ENCODE results near the gene VTI1A. TPM values are rescaled to one million over a fixed set of nuclear protein-coding genes. Genes with fewer than 3 reads are reported as not detected.
A peak's percentile ranks its signal among the peaks of the same experiment; 100 is the strongest.

Gene VTI1A
- total and polyA plus RNA-seq, 9 of the 15 experiments (the other 6 are each of a cell fraction or from before 2014, with no cell fraction given): 9.3 to 21.4 (median 16.0) TPM

DNA sequence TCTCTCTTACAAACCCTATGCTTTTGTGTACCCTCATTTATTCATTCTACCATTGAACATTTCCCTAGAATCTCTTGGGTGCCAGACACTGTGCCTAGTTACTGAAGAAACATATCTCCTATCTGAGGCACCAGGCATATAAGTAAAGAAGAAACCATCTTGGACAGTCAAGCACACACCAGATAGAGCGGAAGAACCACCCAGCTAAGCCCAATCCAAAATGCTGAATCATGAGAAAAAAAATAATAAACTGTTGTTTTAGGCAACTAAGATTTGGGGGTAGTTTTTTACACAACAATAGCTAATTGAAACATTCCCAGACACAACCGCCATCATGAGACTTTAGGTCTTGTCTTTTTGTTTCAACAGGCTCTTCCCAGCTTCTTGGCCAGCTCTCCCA lies 400.8 kb downstream of the VTI1A start (continued):
- TF ChIP-seq, protein P1, sequence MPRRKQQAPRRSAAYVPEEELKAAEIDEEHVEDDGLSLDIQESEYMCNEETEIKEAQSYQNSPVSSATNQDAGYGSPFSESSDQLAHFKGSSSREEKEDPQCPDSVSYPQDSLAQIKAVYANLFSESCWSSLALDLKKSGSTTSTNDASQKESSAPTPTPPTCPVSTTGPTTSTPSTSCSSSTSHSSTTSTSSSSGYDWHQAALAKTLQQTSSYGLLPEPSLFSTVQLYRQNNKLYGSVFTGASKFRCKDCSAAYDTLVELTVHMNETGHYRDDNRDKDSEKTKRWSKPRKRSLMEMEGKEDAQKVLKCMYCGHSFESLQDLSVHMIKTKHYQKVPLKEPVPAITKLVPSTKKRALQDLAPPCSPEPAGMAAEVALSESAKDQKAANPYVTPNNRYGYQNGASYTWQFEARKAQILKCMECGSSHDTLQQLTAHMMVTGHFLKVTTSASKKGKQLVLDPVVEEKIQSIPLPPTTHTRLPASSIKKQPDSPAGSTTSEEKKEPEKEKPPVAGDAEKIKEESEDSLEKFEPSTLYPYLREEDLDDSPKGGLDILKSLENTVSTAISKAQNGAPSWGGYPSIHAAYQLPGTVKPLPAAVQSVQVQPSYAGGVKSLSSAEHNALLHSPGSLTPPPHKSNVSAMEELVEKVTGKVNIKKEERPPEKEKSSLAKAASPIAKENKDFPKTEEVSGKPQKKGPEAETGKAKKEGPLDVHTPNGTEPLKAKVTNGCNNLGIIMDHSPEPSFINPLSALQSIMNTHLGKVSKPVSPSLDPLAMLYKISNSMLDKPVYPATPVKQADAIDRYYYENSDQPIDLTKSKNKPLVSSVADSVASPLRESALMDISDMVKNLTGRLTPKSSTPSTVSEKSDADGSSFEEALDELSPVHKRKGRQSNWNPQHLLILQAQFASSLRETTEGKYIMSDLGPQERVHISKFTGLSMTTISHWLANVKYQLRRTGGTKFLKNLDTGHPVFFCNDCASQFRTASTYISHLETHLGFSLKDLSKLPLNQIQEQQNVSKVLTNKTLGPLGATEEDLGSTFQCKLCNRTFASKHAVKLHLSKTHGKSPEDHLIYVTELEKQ (CRISPR knock-in tag; IDR thresholded peaks at IDR 0.05): no peak
- TF ChIP-seq U2AF2 (optimal IDR thresholded peaks at IDR 0.05; ENCODE audit: low read depth, low read length) (no peak), SIRT6 (IDR thresholded peaks at IDR 0.05; ENCODE audit: low read depth, low read length) (no peak), KAT8 (IDR thresholded peaks at IDR 0.05; ENCODE audit: low read depth) (no peak), C11orf30 (IDR thresholded peaks at IDR 0.05; ENCODE audit: low read depth) (peak; percentile 90), ZNF165 (CRISPR knock-in tag; IDR thresholded peaks at IDR 0.05; ENCODE audit: borderline replicate concordance) (no peak), ZBTB49 (CRISPR knock-in tag; IDR thresholded peaks at IDR 0.05; ENCODE audit: borderline replicate concordance) (no peak), MAFG (tag; conservative IDR thresholded peaks at IDR 0.05) (peak; percentile 89), SOX6 (IDR thresholded peaks at IDR 0.05) (no peak), HSF4 (CRISPR knock-in tag; IDR thresholded peaks at IDR 0.05; ENCODE audit: borderline replicate concordance) (no peak), SMAD4 (CRISPR knock-in tag; conservative IDR thresholded peaks at IDR 0.05) (no peak), MAFK (IDR thresholded peaks at IDR 0.05; ENCODE audit: low read length) (peak; percentile 78), CEBPZ (IDR thresholded peaks at IDR 0.05; ENCODE audit: borderline replicate concordance, low read depth, low read length) (no peak), PTTG1 (tag; IDR thresholded peaks at IDR 0.05; ENCODE audit: low read depth) (no peak)

All from K562 (cell line).